ENCODE data around the gene PLA2G4E. TPM values are rescaled to one million over a fixed set of nuclear protein-coding genes. Genes with fewer than 3 reads are reported as not detected.

The PLA2G4E gene
- total and polyA plus RNA-seq, 2 experiments from 2014 or later = not detected

- no peak overlapping the region; the same call in 1 of the 2 replicates for H2AFZ ChIP-seq
- Mint-ChIP-seq H3K9me3 (no peaks in the 10 kb centered on the region), H3K36me3 (ENCODE audit: low read depth) (no peaks in the 10 kb centered on the region), H3K4me1 (peaks cover 7% of the 10 kb centered on the region), H3K4me3 (no peak overlapping the region), H3K27me3 (ENCODE audit: insufficient read depth, low read depth, poor library complexity) (peaks cover 6% of the 10 kb centered on the region), H3K27ac (no peak overlapping the region)
- no peaks in the 10 kb centered on the region for H4K20me1 ChIP-seq (replicated peaks; ENCODE audit: insufficient read depth)
- H3F3A ChIP-seq (replicated peaks; ENCODE audit: low read depth) = no peaks in the 10 kb centered on the region
- TF ChIP-seq POLR2AphosphoS5 (IDR thresholded peaks at IDR 0.05; ENCODE audit: low read depth) (no peak), ETS1 (IDR thresholded peaks at IDR 0.05) (no peak), REST (IDR thresholded peaks at IDR 0.05; ENCODE audit: unreplicated experiment) (no peak), CTCF (conservative IDR thresholded peaks at IDR 0.05; ENCODE audit: low read depth in 2 of 2) (peak; percentile 85 to 90), CREB1 (CRISPR knock-in tag; IDR thresholded peaks at IDR 0.05; ENCODE audit: low read depth) (peak; percentile 19; the same call in 1 of the 2 replicates), ZNF462 (CRISPR knock-in tag; IDR thresholded peaks at IDR 0.05) (no peak), ZNF114 (CRISPR knock-in tag; IDR thresholded peaks at IDR 0.05) (no peak), EZH2 (IDR thresholded peaks at IDR 0.05; ENCODE audit: low read depth, unreplicated experiment) (no peak), EZH2phosphoT487 (IDR thresholded peaks at IDR 0.05; ENCODE audit: unreplicated experiment) (no peak), JUNB (IDR thresholded peaks at IDR 0.05; ENCODE audit: unreplicated experiment) (no peak)
- H3K27ac ChIP-seq (ENCODE audit: low read depth) = no peak overlapping the region
- H3K9me2 ChIP-seq (ENCODE audit: insufficient read depth) = no peaks in the 10 kb centered on the region
- no peaks in the 10 kb centered on the region for H3K79me2 ChIP-seq (replicated peaks; ENCODE audit: insufficient read depth)
- DNase-seq (ENCODE audit: low spot score) (peak; percentile 78), ATAC-seq (peak; percentile 17; the same call in 2 of the 3 replicates)
- no peak overlapping the region for H3K4me3 ChIP-seq
- no peaks in the 10 kb centered on the region for H3K27me3 ChIP-seq (ENCODE audit: insufficient read depth)
- H3K4me2 ChIP-seq = no peak overlapping the region
- no peaks in the 10 kb centered on the region for H3K4me1 ChIP-seq (ENCODE audit: insufficient read depth)
- no peaks in the 10 kb centered on the region for H3K36me3 ChIP-seq (ENCODE audit: insufficient read depth)
Observed at GRCh38 chr15:42059661-42060476, 39.0 kb upstream of the PLA2G4E start.
